Measurements from ENCODE around the gene PRR36.
A peak's percentile ranks its signal among the peaks of the same experiment; 100 is the strongest.

The PRR36 gene

GRCh38 chr19:7872306-7873204, 1.6 kb downstream of the PRR36 start:
- no peak for DNase-seq (ENCODE audit: low spot score)

GRCh38 chr19:7871437-7872305, 2.5 kb downstream of the PRR36 start:
- DNase-seq (ENCODE audit: low spot score), result no peak

GRCh38 chr19:7870571-7871436, 3.4 kb downstream of the PRR36 start:
- DNase-seq (ENCODE audit: low spot score), result no peak

GRCh38 chr19:7869910-7870511, 4.2 kb downstream of the PRR36 start:
- no peak for DNase-seq (ENCODE audit: low spot score)

GRCh38 chr19:7869453-7869909, 4.7 kb downstream of the PRR36 start:
- no peak for DNase-seq (ENCODE audit: low spot score)

GRCh38 chr19:7868671-7869452, 5.3 kb downstream of the PRR36 start:
- peak; percentile 52 for DNase-seq (ENCODE audit: low spot score)

- no peak for DNase-seq (ENCODE audit: low spot score)
Measured at GRCh38 chr19:7868326-7868670, 5.9 kb downstream of the PRR36 start.

- DNase-seq (ENCODE audit: low spot score), result no peak
Measured at GRCh38 chr19:7867092-7867844, 6.9 kb downstream of the PRR36 start.

- no peak for DNase-seq (ENCODE audit: low spot score)
Measured at GRCh38 chr19:7866399-7867091, 7.6 kb downstream of the PRR36 start.

- no peak for DNase-seq (ENCODE audit: low spot score)
Measured at GRCh38 chr19:7865262-7865911, 8.8 kb downstream of the PRR36 start.

- DNase-seq (ENCODE audit: low spot score), result no peak
Measured at GRCh38 chr19:7864690-7865074, 9.5 kb downstream of the PRR36 start.

- no peak for DNase-seq (ENCODE audit: low spot score)
Measured at GRCh38 chr19:7863971-7864689, 10.1 kb downstream of the PRR36 start.

GRCh38 chr19:7863157-7863970, 10.8 kb downstream of the PRR36 start:
- DNase-seq (ENCODE audit: low spot score), result no peak

GRCh38 chr19:7862413-7862951, 11.7 kb downstream of the PRR36 start:
- DNase-seq (ENCODE audit: low spot score), result no peak

GRCh38 chr19:7861619-7862412, 12.4 kb downstream of the PRR36 start:
- no peak for DNase-seq (ENCODE audit: low spot score)

Data from putamen (tissue), 1 donor.